Prostate gland (tissue), 2 donors: ENCODE measurements around the gene RABEP2.

ENCODE experiments used
- POLR2A ChIP-seq: fragments of 450-650 bp; IDR thresholded peaks from one replicate; pipeline ENCODE4 v1.6.1; 2016; ENCODE audit warnings: antibody characterized with exemption, mild to moderate bottlenecking
- POLR2AphosphoS5 ChIP-seq: sonication (generic); formaldehyde crosslinking; IDR thresholded peaks from one replicate; pipeline ENCODE4 v1.6.1; 2017; ENCODE audit warnings: antibody characterized with exemption
- TF ChIP-seq, protein P1 (sequence below), 4 experiments: fragments of 200-600 bp in 2 of 4; fragments of 450-650 bp in 2 of 4; sonication (generic) in 2 of 4; IDR thresholded peaks; 1 replicate in 3 of 4; 2 replicates in 1 of 4; pipeline ENCODE4 v1.5.1; 2016 to 2019; ENCODE audit warnings: antibody characterized with exemption in 4 of 4, mild to moderate bottlenecking in 2 of 4, moderate library complexity in 2 of 4

DNA sequence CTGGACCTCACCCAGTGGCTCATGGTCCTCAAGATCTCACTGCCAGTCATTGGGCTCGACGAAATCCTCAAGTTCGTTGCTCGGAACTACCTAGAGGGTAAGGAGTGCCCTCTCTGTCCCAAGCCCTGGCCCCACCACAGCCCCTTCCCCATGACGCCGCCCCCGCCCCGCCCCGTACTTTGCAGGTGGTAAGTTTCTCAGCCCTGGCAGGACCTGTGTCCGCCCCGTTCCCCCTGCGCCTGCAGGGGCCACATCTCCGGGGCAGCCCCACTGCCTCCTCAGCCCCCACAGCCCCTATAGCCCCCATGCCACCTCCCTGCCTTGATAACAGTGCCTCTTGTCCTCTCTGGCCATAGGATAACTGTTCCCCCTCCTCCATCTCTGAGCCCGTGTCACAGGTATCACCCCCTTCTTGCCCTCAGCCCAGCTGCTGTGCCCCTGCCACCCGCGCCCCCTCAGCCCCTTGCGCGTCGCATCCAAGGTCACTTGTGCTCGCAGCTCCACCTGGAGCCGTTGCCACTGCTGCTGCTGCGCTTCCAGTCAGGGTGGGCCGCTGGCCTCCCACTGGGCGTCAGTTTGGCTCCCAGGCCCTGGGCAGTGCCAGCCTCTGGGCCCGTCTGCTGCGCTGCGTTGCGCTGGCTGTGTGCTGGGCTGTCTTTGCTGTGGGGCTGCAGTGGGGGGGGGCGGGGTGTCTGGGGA, 21.5 kb downstream of the RABEP2 start:
- TF ChIP-seq, protein P1, sequence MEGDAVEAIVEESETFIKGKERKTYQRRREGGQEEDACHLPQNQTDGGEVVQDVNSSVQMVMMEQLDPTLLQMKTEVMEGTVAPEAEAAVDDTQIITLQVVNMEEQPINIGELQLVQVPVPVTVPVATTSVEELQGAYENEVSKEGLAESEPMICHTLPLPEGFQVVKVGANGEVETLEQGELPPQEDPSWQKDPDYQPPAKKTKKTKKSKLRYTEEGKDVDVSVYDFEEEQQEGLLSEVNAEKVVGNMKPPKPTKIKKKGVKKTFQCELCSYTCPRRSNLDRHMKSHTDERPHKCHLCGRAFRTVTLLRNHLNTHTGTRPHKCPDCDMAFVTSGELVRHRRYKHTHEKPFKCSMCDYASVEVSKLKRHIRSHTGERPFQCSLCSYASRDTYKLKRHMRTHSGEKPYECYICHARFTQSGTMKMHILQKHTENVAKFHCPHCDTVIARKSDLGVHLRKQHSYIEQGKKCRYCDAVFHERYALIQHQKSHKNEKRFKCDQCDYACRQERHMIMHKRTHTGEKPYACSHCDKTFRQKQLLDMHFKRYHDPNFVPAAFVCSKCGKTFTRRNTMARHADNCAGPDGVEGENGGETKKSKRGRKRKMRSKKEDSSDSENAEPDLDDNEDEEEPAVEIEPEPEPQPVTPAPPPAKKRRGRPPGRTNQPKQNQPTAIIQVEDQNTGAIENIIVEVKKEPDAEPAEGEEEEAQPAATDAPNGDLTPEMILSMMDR (IDR thresholded peaks at IDR 0.05): no peak
- TF ChIP-seq POLR2A (no peak), POLR2AphosphoS5 (no peak)
